SU-DHL-6 (cell line): Measurements from ENCODE around the gene DTX3.

Experiments used
- EZH2phosphoT487 ChIP-seq: fragments of 200-600 bp; sonication (generic), shearing (Covaris generic); conservative IDR thresholded peaks from 2 replicates; pipeline ENCODE4 v1.6.1; 2018; ENCODE audit warnings: mild to moderate bottlenecking, antibody characterized with exemption, low read length, moderate library complexity, mixed read lengths
- TF ChIP-seq, protein P1 (sequence below): fragments of 200-600 bp; sonication (generic); IDR thresholded peaks from one replicate; pipeline ENCODE4 v1.5.1; 2017; ENCODE audit warnings: antibody characterized with exemption, mild to moderate bottlenecking, low read length, moderate library complexity; ENCODE audit not compliant: insufficient read depth, poor library complexity, severe bottlenecking

DNA sequence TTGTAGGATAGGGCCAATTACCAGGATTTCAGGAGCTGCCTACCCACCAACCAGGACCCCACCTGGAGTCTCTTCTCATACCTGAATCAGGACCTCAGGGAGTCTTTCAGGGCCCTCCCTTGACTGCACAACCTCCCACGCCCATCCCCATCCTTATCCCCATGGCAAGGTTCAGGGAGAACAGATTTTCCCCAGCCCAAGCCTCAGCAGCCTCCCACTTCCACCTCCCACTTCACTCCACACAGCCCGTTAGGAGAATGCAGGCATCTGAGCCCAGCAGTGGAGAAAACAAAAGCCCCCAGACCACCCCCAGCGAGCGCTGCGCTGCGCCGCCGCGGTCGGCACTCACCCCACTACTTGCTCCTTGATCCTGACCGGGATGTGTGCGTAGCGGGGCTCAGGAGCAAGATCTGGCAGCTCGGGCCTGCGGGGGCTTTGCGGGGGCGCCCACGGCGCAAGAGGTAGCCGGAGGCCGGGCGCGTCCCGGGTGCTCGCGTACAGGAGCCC is 27.0 kb downstream of the DTX3 start:
- TF ChIP-seq, protein P1, sequence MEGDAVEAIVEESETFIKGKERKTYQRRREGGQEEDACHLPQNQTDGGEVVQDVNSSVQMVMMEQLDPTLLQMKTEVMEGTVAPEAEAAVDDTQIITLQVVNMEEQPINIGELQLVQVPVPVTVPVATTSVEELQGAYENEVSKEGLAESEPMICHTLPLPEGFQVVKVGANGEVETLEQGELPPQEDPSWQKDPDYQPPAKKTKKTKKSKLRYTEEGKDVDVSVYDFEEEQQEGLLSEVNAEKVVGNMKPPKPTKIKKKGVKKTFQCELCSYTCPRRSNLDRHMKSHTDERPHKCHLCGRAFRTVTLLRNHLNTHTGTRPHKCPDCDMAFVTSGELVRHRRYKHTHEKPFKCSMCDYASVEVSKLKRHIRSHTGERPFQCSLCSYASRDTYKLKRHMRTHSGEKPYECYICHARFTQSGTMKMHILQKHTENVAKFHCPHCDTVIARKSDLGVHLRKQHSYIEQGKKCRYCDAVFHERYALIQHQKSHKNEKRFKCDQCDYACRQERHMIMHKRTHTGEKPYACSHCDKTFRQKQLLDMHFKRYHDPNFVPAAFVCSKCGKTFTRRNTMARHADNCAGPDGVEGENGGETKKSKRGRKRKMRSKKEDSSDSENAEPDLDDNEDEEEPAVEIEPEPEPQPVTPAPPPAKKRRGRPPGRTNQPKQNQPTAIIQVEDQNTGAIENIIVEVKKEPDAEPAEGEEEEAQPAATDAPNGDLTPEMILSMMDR, result no peak
- no peak for TF ChIP-seq EZH2phosphoT487
